ENCODE results near the gene CTXND1.

DNA sequence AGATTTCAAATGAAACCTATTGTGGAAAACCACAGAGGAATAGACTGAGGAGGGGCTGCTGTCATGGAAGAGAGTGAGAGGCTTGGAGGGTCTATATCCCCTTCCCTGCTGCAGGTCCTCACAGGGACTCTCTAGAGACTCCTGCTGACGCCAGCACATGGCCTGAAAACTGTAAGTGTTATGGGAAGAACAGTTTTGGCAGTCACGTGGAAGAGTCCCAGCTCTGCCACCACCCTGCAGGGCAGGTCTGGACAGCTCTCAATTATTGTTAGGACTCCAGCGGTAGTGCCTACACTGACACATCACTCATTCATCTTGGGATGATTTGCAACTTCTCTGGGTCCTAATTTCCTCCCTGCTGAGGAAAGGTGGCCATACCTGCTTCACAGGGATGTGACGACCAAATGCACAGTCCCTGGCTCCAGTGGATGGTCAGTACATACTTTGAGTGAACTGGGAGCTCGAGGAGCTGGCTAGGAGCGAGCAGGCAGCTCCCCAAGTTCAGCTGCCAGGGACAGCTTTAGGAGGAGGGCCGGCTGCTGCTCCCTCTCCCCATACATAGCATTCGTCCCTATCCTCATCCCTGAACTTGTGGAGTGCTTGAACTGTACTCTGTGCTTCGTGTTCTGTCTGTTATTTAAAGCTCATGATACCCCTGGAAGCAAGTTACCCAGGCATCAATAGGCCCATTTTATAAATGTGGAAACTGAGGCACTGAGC is 49.2 kb downstream of the CTXND1 start:
- TF ChIP-seq, protein P1, sequence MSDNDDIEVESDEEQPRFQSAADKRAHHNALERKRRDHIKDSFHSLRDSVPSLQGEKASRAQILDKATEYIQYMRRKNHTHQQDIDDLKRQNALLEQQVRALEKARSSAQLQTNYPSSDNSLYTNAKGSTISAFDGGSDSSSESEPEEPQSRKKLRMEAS (IDR thresholded peaks at IDR 0.05), result peak; percentile 22; the same call in 1 of the 2 replicates
- no peak for TF ChIP-seq TEAD4 (IDR thresholded peaks at IDR 0.05)
- no peak for TF ChIP-seq EP300 (IDR thresholded peaks at IDR 0.05; ENCODE audit: borderline replicate concordance)
- no peak for TF ChIP-seq TAF1 (IDR thresholded peaks at IDR 0.05; ENCODE audit: low read depth)
- TF ChIP-seq RAD21 (IDR thresholded peaks at IDR 0.05; ENCODE audit: low read depth), result no peak
- TF ChIP-seq YY1 (IDR thresholded peaks at IDR 0.05; ENCODE audit: low read depth), result no peak
- TF ChIP-seq NFIC (IDR thresholded peaks at IDR 0.05), result no peak
- no peak for TF ChIP-seq EGR1 (IDR thresholded peaks at IDR 0.05)
- TF ChIP-seq, protein P2, sequence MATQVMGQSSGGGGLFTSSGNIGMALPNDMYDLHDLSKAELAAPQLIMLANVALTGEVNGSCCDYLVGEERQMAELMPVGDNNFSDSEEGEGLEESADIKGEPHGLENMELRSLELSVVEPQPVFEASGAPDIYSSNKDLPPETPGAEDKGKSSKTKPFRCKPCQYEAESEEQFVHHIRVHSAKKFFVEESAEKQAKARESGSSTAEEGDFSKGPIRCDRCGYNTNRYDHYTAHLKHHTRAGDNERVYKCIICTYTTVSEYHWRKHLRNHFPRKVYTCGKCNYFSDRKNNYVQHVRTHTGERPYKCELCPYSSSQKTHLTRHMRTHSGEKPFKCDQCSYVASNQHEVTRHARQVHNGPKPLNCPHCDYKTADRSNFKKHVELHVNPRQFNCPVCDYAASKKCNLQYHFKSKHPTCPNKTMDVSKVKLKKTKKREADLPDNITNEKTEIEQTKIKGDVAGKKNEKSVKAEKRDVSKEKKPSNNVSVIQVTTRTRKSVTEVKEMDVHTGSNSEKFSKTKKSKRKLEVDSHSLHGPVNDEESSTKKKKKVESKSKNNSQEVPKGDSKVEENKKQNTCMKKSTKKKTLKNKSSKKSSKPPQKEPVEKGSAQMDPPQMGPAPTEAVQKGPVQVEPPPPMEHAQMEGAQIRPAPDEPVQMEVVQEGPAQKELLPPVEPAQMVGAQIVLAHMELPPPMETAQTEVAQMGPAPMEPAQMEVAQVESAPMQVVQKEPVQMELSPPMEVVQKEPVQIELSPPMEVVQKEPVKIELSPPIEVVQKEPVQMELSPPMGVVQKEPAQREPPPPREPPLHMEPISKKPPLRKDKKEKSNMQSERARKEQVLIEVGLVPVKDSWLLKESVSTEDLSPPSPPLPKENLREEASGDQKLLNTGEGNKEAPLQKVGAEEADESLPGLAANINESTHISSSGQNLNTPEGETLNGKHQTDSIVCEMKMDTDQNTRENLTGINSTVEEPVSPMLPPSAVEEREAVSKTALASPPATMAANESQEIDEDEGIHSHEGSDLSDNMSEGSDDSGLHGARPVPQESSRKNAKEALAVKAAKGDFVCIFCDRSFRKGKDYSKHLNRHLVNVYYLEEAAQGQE (IDR thresholded peaks at IDR 0.05; ENCODE audit: low read depth), result no peak
- no peak for TF ChIP-seq CEBPB (IDR thresholded peaks at IDR 0.05)
- TF ChIP-seq CREB1 (IDR thresholded peaks at IDR 0.05; ENCODE audit: low read depth), result no peak

Measured in Ishikawa (cell line).